WTC11 (cell line): ENCODE measurements around the gene NKAIN2. TPM values are rescaled to one million over a fixed set of nuclear protein-coding genes. Genes with fewer than 3 reads are reported as not detected.

Experiments used
- ATAC-seq: fragments of 200-7000 bp; cut with Tn5 transposase; 2 replicates; pipeline ENCODE4 v1.10.0; 2021; ENCODE audit warnings: mild to moderate bottlenecking, moderate library complexity
- CTCF ChIA-PET: fragments of 300-600 bp; sonication (Branson Sonifier 250); formaldehyde crosslinking; loops from one replicate; lab custom pipeline; 2021; ENCODE audit warnings: antibody characterized with exemption; lab: Charles Lee
- POLR2A ChIA-PET: fragments of 350-600 bp; sonication (Branson Sonifier 250); formaldehyde crosslinking; loops from one replicate; lab custom pipeline; 2021; ENCODE audit warnings: antibody characterized with exemption; lab: Charles Lee
- DNase-seq: peaks from one replicate; pipeline ENCODE4 v3.0.0; 2021; ENCODE audit warnings: low spot score
- H3K27ac Mint-ChIP-seq: 2 replicates; pipeline ENCODE4 v1.8.0; 2021; ENCODE audit warnings: mixed read lengths
- H3K27me3 Mint-ChIP-seq: 2 replicates; pipeline ENCODE4 v1.8.0; 2021; ENCODE audit warnings: low read depth, mild to moderate bottlenecking, moderate library complexity, mixed read lengths
- H3K36me3 Mint-ChIP-seq: 2 replicates; pipeline ENCODE4 v1.8.0; 2021; ENCODE audit warnings: mixed read lengths
- H3K4me1 Mint-ChIP-seq: 2 replicates; pipeline ENCODE4 v1.8.0; 2022; ENCODE audit warnings: mixed read lengths
- H3K4me3 Mint-ChIP-seq: 2 replicates; pipeline ENCODE4 v1.8.0; 2021; ENCODE audit warnings: mild to moderate bottlenecking, moderate library complexity, mixed read lengths
- H3K9me3 Mint-ChIP-seq: 2 replicates; pipeline ENCODE4 v1.8.0; 2021; ENCODE audit warnings: mixed read lengths
- ATF1 ChIP-seq: sonication (generic); formaldehyde crosslinking; IDR thresholded peaks from 2 replicates; pipeline ENCODE4 v1.8.1; 2023; ENCODE audit warnings: mild to moderate bottlenecking, moderate library complexity, missing genetic modification reagents
- CREM ChIP-seq: sonication (generic); formaldehyde crosslinking; IDR thresholded peaks from 2 replicates; pipeline ENCODE4 v1.8.1; 2022; ENCODE audit warnings: mild to moderate bottlenecking, missing genetic modification reagents, moderate library complexity
- FOXP1 ChIP-seq: sonication (generic); formaldehyde crosslinking; IDR thresholded peaks from 2 replicates; pipeline ENCODE4 v1.8.0; 2022; ENCODE audit warnings: missing genetic modification reagents, mild to moderate bottlenecking, moderate library complexity, borderline replicate concordance
- GRHL2 ChIP-seq: fragments of 250-450 bp; sonication (Bioruptor Pico); IDR thresholded peaks from 2 replicates; pipeline ENCODE4 v1.8.0; 2022; ENCODE audit warnings: mild to moderate bottlenecking, moderate library complexity; ENCODE audit not compliant: insufficient replicate concordance, severe bottlenecking
- HMGA2 ChIP-seq: fragments of 250-450 bp; sonication (Bioruptor Pico); IDR thresholded peaks from 2 replicates; pipeline ENCODE4 v1.4.0; 2021; ENCODE audit warnings: mild to moderate bottlenecking, moderate library complexity
- IRF2 ChIP-seq: sonication (generic); formaldehyde crosslinking; IDR thresholded peaks from 2 replicates; pipeline ENCODE4 v1.8.0; 2022; ENCODE audit warnings: low read depth, missing genetic modification reagents, borderline replicate concordance
- JAZF1 ChIP-seq: fragments of 250-450 bp; sonication (Bioruptor Pico); IDR thresholded peaks from 2 replicates; pipeline ENCODE4 v1.9.0; 2021; ENCODE audit warnings: moderate library complexity, mild to moderate bottlenecking, inconsistent platforms
- KAT7 ChIP-seq: sonication (generic); formaldehyde crosslinking; IDR thresholded peaks from 2 replicates; pipeline ENCODE4 v1.8.1; 2023; ENCODE audit warnings: missing genetic modification reagents, mild to moderate bottlenecking, borderline replicate concordance
- NFATC4 ChIP-seq: fragments of 250-450 bp; sonication (Bioruptor Pico); IDR thresholded peaks from 2 replicates; pipeline ENCODE4 v1.9.0; 2021; ENCODE audit warnings: mild to moderate bottlenecking
- NR3C1 ChIP-seq: sonication (generic); formaldehyde crosslinking; conservative IDR thresholded peaks from 2 replicates; pipeline ENCODE4 v1.8.1; 2023; ENCODE audit warnings: low read depth, mild to moderate bottlenecking, missing genetic modification reagents
- RELA ChIP-seq: sonication (generic); formaldehyde crosslinking; IDR thresholded peaks from 2 replicates; pipeline ENCODE4 v1.8.1; 2022; ENCODE audit warnings: missing genetic modification reagents, mild to moderate bottlenecking, borderline replicate concordance
- RORB ChIP-seq: fragments of 250-450 bp; sonication (Bioruptor Pico); IDR thresholded peaks from 2 replicates; pipeline ENCODE4 v1.9.0; 2021; ENCODE audit warnings: mild to moderate bottlenecking
- SP1 ChIP-seq: sonication (generic); formaldehyde crosslinking; conservative IDR thresholded peaks from 2 replicates; pipeline ENCODE4 v1.8.1; 2022; ENCODE audit warnings: missing genetic modification reagents
- TEAD1 ChIP-seq: sonication (generic); formaldehyde crosslinking; IDR thresholded peaks from 2 replicates; pipeline ENCODE4 v1.8.0; 2022; ENCODE audit warnings: mild to moderate bottlenecking, missing genetic modification reagents
- TP53 ChIP-seq: sonication (generic); formaldehyde crosslinking; IDR thresholded peaks from 2 replicates; pipeline ENCODE4 v1.8.1; 2023; ENCODE audit warnings: mild to moderate bottlenecking, missing genetic modification reagents
- ZNF232 ChIP-seq: sonication (generic); formaldehyde crosslinking; IDR thresholded peaks from 2 replicates; pipeline ENCODE4 v1.8.0; 2022; ENCODE audit warnings: mild to moderate bottlenecking, missing genetic modification reagents
- ZNF317 ChIP-seq: sonication (generic); formaldehyde crosslinking; IDR thresholded peaks from 2 replicates; pipeline ENCODE4 v1.8.1; 2023; ENCODE audit warnings: low read depth, mild to moderate bottlenecking, moderate library complexity, missing genetic modification reagents, borderline replicate concordance
- ZNF416 ChIP-seq: fragments of 250-450 bp; sonication (Bioruptor Pico); IDR thresholded peaks from 2 replicates; pipeline ENCODE4 v1.9.0; 2021; ENCODE audit warnings: mild to moderate bottlenecking, inconsistent platforms
- total RNA-seq: library from RNA; stranded (reverse); gene quantifications from 3 replicates; pipeline ENCODE4 v1.2.3, GENCODE V29; 2021
- TF ChIP-seq, protein P1 (sequence below): fragments of 250-450 bp; sonication (Bioruptor Pico); conservative IDR thresholded peaks from 2 replicates; pipeline ENCODE4 v1.9.0; 2021; ENCODE audit warnings: mild to moderate bottlenecking
- TF ChIP-seq, protein P2 (sequence below): sonication (generic); formaldehyde crosslinking; IDR thresholded peaks from 2 replicates; pipeline ENCODE4 v1.8.1; 2022; ENCODE audit warnings: missing genetic modification reagents, borderline replicate concordance
- TF ChIP-seq, protein P3 (sequence below): sonication (generic); formaldehyde crosslinking; IDR thresholded peaks from 2 replicates; pipeline ENCODE4 v1.8.0; 2022; ENCODE audit warnings: missing genetic modification reagents
- TF ChIP-seq, protein P4 (sequence below): fragments of 250-450 bp; sonication (Bioruptor Pico); IDR thresholded peaks from 2 replicates; pipeline ENCODE4 v1.9.0; 2021; ENCODE audit warnings: mild to moderate bottlenecking
- TF ChIP-seq, protein P5 (sequence below): sonication (generic); formaldehyde crosslinking; IDR thresholded peaks from 2 replicates; pipeline ENCODE4 v1.8.1; 2022; ENCODE audit warnings: low read depth, mild to moderate bottlenecking, moderate library complexity, missing genetic modification reagents, borderline replicate concordance

The NKAIN2 gene
- total RNA-seq, 1 experiment from 2014 or later = 0.33 TPM

DNA sequence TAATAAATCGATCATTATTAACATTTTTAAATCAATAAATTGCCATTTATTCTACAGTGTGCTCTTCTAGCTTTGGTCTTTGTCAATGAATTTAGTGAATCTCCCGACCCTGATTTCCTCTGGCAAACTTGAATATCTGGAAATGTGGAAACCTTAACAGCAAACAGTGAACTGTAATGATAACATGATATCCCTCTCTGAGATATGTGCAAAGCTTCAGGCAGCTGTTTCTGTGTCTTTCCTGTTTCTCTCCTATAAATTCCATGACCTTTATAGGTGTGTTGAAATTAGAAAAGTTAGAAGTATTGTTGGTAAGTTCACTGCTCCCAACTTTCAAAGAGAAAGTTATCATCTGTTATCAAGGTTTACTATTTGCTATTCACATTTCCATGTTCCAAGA is 939.8 kb downstream of the NKAIN2 start:
- Mint-ChIP-seq H3K27me3 (peaks cover 4% of the 10 kb centered on the region; the same call in 1 of the 2 replicates), H3K4me1 (no peaks in the 10 kb centered on the region), H3K9me3 (0 out of 2 replicates have a peak, but pooled peaks cover 4% of the 10 kb centered on the region)
- no peak for DNase-seq
- TF ChIP-seq ZNF416 (CRISPR knock-in tag) (no peak), JAZF1 (CRISPR knock-in tag) (no peak), HMGA2 (CRISPR knock-in tag) (0 out of 2 replicates have a peak, but pooled peaks have one; percentile 31), GRHL2 (CRISPR knock-in tag) (no peak), NR3C1 (CRISPR knock-in tag) (no peak)
- TF ChIP-seq, protein P1, sequence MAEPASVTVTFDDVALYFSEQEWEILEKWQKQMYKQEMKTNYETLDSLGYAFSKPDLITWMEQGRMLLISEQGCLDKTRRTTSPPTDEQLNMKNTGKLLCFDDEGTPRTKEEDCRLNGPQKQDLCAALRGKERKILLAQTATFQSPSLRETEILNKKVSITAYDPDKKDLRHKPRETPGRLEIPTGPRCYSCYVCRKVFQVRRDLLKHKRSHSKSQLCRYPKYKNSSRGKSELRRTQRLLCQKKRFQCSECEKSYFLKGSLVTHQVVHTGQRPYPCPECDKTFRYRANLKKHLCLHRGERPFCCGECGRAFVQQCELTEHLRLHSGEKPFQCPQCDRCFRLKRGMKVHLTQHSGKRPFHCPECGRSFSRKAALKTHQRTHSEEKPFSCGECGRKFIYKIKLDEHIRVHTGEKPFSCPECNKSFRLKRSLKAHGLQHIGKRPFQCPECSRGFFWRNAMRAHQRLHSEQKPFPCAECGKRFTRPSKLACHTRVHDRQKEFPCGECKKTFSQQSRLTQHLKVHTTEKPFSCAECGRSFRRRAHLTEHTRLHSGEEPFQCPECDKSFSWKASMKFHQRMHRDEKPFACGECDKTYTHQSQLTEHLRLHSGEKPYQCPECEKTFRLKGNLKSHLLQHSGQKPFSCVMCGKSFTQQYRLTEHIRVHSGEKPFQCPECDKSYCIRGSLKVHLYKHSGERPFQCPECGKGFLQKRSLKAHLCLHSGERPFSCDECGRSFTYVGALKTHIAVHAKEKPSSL (CRISPR knock-in tag) = no peak
- TF ChIP-seq, protein P2, sequence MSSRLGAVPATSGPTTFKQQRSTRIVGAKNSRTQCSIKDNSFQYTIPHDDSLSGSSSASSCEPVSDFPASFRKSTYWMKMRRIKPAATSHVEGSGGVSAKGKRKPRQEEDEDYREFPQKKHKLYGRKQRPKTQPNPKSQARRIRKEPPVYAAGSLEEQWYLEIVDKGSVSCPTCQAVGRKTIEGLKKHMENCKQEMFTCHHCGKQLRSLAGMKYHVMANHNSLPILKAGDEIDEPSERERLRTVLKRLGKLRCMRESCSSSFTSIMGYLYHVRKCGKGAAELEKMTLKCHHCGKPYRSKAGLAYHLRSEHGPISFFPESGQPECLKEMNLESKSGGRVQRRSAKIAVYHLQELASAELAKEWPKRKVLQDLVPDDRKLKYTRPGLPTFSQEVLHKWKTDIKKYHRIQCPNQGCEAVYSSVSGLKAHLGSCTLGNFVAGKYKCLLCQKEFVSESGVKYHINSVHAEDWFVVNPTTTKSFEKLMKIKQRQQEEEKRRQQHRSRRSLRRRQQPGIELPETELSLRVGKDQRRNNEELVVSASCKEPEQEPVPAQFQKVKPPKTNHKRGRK (CRISPR knock-in tag) = no peak
- TF ChIP-seq, all 79 proteins: peak for 1
- ChIA-PET CTCF (no interaction called here), POLR2A (no interaction called here)
- Mint-ChIP-seq H3K4me3 (no peak overlapping the region), H3K27ac (no peak overlapping the region), H3K36me3 (no peaks in the 10 kb centered on the region)
- no peak for ATAC-seq

DNA sequence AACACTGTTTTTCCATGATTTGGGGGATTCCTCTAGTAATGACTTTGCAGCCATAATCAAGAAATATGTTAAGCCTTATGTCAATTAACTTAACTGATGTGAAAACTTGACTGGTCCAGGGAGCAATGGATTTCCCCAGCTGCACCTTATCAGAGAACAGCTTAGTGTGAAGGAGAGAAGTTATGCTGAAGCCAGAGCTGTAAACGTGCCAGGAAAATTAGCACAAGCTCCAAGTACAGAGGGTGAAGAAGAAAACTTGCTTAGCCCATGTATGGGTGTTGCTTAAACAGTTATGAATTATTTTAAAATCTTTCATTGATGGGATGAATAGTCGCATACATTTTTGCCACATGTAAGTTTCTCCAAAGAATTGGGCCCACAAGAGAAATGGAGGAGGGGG is 943.7 kb downstream of the NKAIN2 start:
- CTCF ChIA-PET = no interaction called here
- DNase-seq (no peak), ATAC-seq (no peak)
- POLR2A ChIA-PET = no interaction called here
- Mint-ChIP-seq H3K9me3 (no peaks in the 10 kb centered on the region), H3K4me3 (no peak overlapping the region), H3K4me1 (0 out of 2 replicates have a peak, but pooled peaks cover 3% of the 10 kb centered on the region), H3K27ac (no peak overlapping the region), H3K27me3 (peaks cover 6% of the 10 kb centered on the region), H3K36me3 (no peaks in the 10 kb centered on the region)
- TF ChIP-seq SP1 (CRISPR knock-in tag) = no peak
- TF ChIP-seq ZNF232 = no peak
- TF ChIP-seq, protein P3, sequence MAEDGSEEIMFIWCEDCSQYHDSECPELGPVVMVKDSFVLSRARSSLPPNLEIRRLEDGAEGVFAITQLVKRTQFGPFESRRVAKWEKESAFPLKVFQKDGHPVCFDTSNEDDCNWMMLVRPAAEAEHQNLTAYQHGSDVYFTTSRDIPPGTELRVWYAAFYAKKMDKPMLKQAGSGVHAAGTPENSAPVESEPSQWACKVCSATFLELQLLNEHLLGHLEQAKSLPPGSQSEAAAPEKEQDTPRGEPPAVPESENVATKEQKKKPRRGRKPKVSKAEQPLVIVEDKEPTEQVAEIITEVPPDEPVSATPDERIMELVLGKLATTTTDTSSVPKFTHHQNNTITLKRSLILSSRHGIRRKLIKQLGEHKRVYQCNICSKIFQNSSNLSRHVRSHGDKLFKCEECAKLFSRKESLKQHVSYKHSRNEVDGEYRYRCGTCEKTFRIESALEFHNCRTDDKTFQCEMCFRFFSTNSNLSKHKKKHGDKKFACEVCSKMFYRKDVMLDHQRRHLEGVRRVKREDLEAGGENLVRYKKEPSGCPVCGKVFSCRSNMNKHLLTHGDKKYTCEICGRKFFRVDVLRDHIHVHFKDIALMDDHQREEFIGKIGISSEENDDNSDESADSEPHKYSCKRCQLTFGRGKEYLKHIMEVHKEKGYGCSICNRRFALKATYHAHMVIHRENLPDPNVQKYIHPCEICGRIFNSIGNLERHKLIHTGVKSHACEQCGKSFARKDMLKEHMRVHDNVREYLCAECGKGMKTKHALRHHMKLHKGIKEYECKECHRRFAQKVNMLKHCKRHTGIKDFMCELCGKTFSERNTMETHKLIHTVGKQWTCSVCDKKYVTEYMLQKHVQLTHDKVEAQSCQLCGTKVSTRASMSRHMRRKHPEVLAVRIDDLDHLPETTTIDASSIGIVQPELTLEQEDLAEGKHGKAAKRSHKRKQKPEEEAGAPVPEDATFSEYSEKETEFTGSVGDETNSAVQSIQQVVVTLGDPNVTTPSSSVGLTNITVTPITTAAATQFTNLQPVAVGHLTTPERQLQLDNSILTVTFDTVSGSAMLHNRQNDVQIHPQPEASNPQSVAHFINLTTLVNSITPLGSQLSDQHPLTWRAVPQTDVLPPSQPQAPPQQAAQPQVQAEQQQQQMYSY = no peak
- TF ChIP-seq TP53 (CRISPR knock-in tag) = no peak
- no peak for TF ChIP-seq RORB (CRISPR knock-in tag)
- TF ChIP-seq IRF2 (CRISPR knock-in tag) = no peak
- TF ChIP-seq, protein P4, sequence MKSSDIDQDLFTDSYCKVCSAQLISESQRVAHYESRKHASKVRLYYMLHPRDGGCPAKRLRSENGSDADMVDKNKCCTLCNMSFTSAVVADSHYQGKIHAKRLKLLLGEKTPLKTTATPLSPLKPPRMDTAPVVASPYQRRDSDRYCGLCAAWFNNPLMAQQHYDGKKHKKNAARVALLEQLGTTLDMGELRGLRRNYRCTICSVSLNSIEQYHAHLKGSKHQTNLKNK (CRISPR knock-in tag) = no peak
- TF ChIP-seq, protein P2 (CRISPR knock-in tag) = no peak
- TF ChIP-seq TEAD1 = no peak
- TF ChIP-seq FOXP1 = no peak
- TF ChIP-seq, protein P5, sequence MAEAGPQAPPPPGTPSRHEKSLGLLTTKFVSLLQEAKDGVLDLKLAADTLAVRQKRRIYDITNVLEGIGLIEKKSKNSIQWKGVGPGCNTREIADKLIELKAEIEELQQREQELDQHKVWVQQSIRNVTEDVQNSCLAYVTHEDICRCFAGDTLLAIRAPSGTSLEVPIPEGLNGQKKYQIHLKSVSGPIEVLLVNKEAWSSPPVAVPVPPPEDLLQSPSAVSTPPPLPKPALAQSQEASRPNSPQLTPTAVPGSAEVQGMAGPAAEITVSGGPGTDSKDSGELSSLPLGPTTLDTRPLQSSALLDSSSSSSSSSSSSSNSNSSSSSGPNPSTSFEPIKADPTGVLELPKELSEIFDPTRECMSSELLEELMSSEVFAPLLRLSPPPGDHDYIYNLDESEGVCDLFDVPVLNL (CRISPR knock-in tag) = no peak
- no peak for TF ChIP-seq NFATC4 (CRISPR knock-in tag)
- TF ChIP-seq JAZF1 (CRISPR knock-in tag) = no peak
- no peak for TF ChIP-seq RELA (CRISPR knock-in tag)
- no peak for TF ChIP-seq ATF1 (CRISPR knock-in tag)
- no peak for TF ChIP-seq CREM (CRISPR knock-in tag)
- no peak for TF ChIP-seq KAT7 (CRISPR knock-in tag)
- no peak for TF ChIP-seq ZNF317
